HG02642 (cell line): ENCODE measurements around the gene PFKFB2.

Experiments used
- ATAC-seq: cut with Tn5 transposase; IDR thresholded peaks from one replicate; pipeline ENCODE4 v1.9.1; 2021; ENCODE audit warnings: mild to moderate bottlenecking; ENCODE audit not compliant: unreplicated experiment, poor library complexity

Gene PFKFB2

DNA sequence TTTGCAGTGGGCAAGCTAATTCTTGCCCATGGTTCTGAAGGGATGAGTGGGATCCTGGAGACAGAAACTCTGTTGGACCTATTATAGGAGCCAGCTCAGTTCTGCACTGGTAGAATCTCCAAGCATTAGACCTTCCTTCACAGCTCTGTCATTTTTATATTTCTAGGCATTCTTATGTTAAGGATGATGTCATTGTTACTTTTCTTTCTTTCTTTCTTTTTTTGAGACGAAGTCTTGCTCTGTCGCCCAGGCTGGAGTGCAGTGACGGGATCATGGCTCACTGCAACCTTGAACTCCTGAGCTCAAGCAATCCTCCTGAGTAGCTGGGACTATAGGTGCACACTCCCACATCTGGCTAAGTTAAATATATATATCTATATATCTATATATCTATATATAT is 7.5 kb downstream of the PFKFB2 start:
- ATAC-seq = no peak

- no peak for ATAC-seq
Measured at GRCh38 chr1:207062058-207062457, 9.0 kb downstream of the PFKFB2 start.

DNA sequence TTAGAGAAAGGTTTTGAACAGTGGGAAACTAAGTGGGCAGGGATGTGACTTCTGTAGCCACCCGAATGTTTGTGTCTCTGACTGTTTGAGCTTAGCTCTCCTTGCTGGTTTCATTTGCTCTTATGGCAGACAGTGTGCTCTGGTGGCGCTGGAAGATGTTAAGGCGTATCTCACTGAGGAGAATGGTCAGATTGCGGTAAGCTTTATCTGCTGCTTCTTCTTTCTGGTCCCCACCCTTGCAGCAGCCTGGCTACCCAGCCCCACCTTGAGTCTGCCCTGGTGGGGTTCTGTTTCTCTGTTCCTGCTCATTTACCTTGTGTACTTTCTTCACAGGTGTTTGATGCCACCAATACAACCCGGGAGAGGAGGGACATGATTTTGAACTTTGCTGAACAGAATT is 9.9 kb downstream of the PFKFB2 start:
- no peak for ATAC-seq

- ATAC-seq = no peak
Measured at GRCh38 chr1:207064561-207064960, 11.5 kb downstream of the PFKFB2 start.

- no peak for ATAC-seq
Measured at GRCh38 chr1:207067185-207067584, 14.1 kb downstream of the PFKFB2 start.

DNA sequence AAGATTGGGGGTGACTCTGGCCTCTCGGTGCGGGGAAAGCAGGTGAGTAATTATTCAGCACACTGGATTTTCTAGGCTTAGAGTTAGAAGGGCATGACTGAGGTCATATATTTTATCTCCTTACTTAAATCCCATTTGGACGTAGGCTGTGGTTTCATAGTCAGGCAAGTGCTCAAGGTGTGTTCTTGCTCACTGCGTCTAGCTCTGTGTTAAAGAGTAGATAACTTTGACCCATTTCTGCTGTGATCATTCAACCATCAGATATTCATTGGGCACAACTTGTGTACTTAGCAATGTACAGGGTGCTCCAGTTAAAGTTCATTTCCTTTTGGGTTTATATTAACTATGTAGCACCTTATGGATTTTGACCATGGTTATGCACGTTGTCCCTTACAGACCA is 14.6 kb downstream of the PFKFB2 start:
- ATAC-seq = no peak

- no peak for ATAC-seq
Measured at GRCh38 chr1:207069061-207069460, 16.0 kb downstream of the PFKFB2 start.

DNA sequence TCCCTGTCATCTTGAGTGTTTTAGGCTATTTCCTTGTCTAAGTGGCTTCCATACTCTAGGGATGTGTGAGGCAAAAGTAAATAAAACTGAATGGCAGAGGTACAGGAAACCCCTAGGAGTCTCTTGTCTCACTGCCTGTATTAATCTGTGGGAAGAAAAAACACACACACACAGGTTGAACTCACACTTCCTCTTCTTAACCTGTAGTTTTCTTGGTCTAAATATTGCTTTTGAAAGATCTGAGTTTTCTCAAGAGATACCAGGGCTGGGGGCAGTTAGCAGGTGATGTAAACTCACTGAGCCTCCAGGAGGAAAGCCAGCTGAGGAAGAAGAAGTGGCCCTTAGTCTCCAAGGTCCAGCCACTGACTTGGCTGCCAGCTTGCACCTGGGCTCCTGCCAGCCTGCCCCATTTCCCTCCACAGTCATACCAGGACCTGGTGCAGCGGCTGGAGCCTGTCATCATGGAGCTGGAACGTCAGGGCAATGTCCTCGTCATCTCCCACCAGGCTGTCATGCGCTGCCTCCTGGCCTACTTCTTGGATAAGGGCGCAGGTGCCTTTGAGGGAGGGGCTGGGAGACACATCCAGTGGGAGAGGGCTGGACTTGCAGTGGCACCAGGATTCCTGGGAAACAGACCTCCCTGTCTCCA is 16.9 kb downstream of the PFKFB2 start:
- no peak for ATAC-seq

DNA sequence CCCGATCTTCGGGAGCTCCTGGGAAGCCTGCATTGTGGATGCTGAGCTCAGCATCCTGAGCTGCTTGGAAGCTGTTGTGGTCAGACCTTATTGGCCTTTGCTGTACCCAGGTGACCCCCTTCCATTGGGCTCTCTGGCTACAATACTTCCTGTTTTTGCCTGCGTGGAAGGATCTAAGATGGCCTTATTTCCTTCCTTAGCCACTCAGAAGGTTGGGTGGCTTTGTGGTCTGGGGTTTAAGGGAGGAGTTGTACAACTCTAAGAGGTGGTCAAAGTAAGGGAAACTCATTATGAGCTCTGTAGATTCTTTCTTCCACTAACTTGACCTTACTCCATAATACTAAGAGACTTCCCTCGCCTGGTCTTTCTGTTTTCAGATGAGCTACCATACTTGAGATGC is 17.7 kb downstream of the PFKFB2 start:
- no peak for ATAC-seq

- no peak for ATAC-seq
Measured at GRCh38 chr1:207071426-207071825, 18.4 kb downstream of the PFKFB2 start.

DNA sequence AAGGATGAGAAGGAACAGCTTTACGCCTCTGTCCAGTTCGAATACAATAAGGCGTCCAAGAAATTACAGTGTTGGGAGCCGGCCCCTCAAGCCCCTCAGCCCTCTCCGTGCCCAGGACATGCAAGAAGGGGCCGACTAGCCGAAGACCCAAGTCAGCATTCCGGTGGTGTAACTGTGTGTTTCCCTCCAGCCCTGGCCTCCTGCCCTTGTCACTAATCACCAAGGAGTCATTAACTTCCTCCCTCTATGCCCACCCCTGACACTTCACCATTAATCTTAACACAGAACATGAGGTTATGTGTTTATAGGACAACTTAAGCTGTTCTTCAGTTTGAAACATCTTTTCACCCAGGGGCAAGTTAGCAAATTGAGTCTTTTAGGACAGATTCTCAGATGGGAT is 19.2 kb downstream of the PFKFB2 start:
- ATAC-seq = no peak

GRCh38 chr1:207073906-207074820 is 21.1 kb downstream of the PFKFB2 start:
- ATAC-seq = no peak

GRCh38 chr1:207076181-207076955 is 23.3 kb downstream of the PFKFB2 start:
- no peak for ATAC-seq

DNA sequence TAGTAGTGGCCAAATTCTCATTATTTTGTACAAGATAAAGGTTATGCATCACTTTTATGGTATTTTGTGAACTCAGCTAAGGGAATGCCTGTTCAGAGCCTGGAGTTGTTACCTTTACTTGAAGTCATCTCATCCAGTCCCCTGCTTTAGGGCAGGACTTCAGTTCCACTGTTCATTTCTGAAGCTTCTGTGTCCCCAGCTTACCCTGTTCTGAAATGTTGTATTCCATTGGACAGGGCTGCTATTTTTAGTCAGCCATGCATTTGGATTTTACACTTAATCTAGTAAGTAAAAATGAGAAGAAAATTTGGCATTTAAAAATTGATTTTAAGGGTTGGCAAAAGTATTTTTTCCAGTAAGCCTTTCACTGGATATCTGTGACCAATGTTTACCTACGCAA is 23.9 kb downstream of the PFKFB2 start:
- no peak for ATAC-seq

- ATAC-seq = peak; percentile 64
Measured at GRCh38 chr1:207077470-207078377, 24.6 kb downstream of the PFKFB2 start.

GRCh38 chr1:207078578-207079132 is 25.6 kb downstream of the PFKFB2 start:
- ATAC-seq = no peak

GRCh38 chr1:207079706-207080241 is 26.7 kb downstream of the PFKFB2 start:
- ATAC-seq = no peak

DNA sequence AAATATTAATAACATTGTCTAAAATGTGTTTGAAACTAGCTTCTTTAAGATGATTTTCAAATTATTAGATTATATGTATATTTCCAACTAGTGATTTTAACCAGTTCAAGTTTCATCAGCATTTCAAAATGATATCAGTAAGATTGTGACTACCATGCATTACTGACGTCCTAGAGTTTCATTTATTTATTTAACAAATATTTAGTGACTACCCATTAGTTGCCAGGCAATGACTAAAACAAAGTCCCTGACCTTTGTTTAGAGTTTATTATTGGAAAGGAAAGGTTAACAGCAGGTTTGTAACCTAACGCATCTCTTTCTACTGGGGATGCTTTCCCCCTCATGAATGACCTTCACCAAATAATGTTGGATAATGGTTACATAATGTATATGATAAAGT is 28.0 kb downstream of the PFKFB2 start:
- ATAC-seq = no peak

DNA sequence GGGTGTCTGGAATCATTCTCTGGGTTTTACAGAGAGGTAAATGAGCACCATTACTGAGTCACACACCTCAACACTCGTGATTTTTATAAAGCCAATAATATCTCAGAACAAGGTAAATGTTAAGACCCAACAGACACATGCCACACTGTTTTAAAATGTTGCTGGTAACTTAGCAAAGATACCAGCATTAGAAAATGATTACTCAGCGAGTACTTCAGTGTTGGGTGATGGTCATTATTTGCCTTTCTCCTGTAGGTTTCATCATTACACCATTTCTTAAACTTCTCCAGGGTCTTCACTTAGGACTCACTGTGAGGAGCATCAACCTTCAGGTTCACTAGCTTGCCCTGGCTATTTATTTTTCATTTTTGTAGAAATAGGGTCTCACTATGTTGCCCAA is 28.7 kb downstream of the PFKFB2 start:
- ATAC-seq = no peak
